Stimulated activated naive CD8-positive, alpha-beta T cell treated with anti-CD3 and anti-CD28 coated beads, Interleukin-15, Interleukin-2, amounts not matched to agents 100 ng/mL and 50 ng/mL, for 24 hours (primary cell): Measurements from ENCODE around the gene IRF2BP2.
"Not testable (repeated sequence)": the region's sequence is repeated elsewhere in the genome, so short reads cannot be mapped to it uniquely, and the experiment has no call there.

Experiments used
- H3K27ac Mint-ChIP-seq: one replicate; pipeline ENCODE4 v1.8.0; 2021; ENCODE audit warnings: mild to moderate bottlenecking, mixed read lengths
- H3K27me3 Mint-ChIP-seq: one replicate; pipeline ENCODE4 v1.8.0; 2021; ENCODE audit warnings: mixed read lengths
- H3K36me3 Mint-ChIP-seq: one replicate; pipeline ENCODE4 v1.8.0; 2021; ENCODE audit warnings: low read depth, mixed read lengths
- H3K4me1 Mint-ChIP-seq: one replicate; pipeline ENCODE4 v1.8.0; 2021; ENCODE audit warnings: low read depth, mixed read lengths
- H3K4me3 Mint-ChIP-seq: one replicate; pipeline ENCODE4 v1.8.0; 2021; ENCODE audit warnings: mild to moderate bottlenecking, mixed read lengths
- H3K9me3 Mint-ChIP-seq: one replicate; pipeline ENCODE4 v1.8.0; 2021; ENCODE audit warnings: mixed read lengths

The IRF2BP2 gene

DNA sequence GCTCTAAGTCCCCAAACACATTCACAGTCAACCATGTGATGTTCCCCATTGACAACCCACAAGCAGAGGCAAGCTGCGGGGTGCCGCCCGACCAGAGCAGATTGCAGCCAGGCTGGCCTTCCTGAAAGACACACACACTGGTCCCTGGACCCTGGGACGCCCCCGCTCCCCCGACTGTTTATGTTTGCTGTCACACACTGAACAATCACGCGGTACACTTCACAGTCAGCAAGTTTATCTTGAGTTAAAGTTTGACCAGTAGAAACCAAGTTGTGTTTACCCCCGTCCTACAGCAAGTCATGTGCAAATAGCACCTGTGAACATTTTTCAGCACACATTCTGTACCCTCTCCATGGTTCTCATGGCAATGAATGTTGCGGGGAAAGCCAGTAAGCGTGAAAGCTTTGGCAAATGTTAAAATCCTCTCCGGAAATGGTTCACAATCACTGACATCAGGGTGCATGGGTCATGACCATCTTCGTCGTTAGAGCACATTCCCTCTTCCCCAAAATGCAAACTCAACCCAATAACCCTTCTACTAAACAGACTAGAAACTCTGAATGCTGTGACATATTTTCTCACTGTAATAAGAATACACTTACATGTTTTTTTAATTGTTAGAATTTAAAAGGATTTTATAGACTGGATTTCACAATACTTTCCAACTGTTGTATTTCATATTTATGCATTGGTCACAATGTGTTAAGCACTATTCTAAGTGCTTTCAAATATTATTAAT is 33.3 kb upstream of the IRF2BP2 start:
- Mint-ChIP-seq H3K36me3 (no peaks in the 10 kb centered on the region), H3K4me3 (no peak overlapping the region), H3K27me3 (no peaks in the 10 kb centered on the region), H3K9me3 (peaks cover 6% of the 10 kb centered on the region), H3K27ac (no peak overlapping the region), H3K4me1 (no peaks in the 10 kb centered on the region)

DNA sequence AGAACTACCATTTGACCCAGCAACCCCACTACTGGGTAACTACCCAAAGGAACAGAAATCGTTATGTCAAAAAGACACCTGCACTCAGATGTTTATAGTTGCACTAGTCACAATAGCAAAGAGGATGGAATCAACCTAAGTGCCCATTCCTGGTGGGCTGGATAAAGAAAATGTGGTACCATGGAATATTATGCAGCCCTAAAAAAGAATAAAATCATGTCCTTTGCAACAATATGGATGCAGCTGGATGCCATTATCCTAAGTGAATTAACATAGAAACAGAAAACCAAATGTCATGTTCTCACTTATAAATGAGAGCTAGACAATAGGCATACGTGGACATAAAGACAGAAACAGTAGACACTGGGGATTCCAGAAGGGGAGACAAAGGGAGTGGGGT is 32.5 kb upstream of the IRF2BP2 start:
- Mint-ChIP-seq H3K4me3 (no peak overlapping the region), H3K27ac (no peak overlapping the region), H3K27me3 (no peaks in the 10 kb centered on the region), H3K36me3 (no peaks in the 10 kb centered on the region), H3K9me3 (peaks cover 6% of the 10 kb centered on the region), H3K4me1 (no peaks in the 10 kb centered on the region)

DNA sequence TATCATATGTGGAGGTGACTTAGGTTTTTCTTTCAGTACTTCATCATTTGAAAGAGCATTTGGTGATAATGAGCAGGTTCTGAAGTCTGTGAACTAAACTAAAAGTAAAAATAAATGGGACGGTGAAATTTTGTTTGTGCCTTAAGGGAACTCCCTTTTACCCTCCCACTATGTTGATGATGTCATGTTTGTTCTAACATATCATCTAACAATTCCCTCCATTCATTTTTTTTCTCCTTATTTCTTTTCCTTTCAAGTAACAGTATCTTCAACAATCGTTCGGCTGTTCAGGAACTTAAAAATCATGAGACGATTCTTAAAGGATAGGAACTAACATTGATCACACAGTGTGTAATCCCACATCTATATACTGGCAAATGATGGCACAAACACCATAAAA is 30.0 kb upstream of the IRF2BP2 start:
- H3K9me3 Mint-ChIP-seq: no peaks in the 10 kb centered on the region
- H3K4me3 Mint-ChIP-seq: no peak overlapping the region
- no peaks in the 10 kb centered on the region for H3K27me3 Mint-ChIP-seq
- H3K4me1 Mint-ChIP-seq: no peaks in the 10 kb centered on the region
- no peak overlapping the region for H3K27ac Mint-ChIP-seq
- no peaks in the 10 kb centered on the region for H3K36me3 Mint-ChIP-seq

DNA sequence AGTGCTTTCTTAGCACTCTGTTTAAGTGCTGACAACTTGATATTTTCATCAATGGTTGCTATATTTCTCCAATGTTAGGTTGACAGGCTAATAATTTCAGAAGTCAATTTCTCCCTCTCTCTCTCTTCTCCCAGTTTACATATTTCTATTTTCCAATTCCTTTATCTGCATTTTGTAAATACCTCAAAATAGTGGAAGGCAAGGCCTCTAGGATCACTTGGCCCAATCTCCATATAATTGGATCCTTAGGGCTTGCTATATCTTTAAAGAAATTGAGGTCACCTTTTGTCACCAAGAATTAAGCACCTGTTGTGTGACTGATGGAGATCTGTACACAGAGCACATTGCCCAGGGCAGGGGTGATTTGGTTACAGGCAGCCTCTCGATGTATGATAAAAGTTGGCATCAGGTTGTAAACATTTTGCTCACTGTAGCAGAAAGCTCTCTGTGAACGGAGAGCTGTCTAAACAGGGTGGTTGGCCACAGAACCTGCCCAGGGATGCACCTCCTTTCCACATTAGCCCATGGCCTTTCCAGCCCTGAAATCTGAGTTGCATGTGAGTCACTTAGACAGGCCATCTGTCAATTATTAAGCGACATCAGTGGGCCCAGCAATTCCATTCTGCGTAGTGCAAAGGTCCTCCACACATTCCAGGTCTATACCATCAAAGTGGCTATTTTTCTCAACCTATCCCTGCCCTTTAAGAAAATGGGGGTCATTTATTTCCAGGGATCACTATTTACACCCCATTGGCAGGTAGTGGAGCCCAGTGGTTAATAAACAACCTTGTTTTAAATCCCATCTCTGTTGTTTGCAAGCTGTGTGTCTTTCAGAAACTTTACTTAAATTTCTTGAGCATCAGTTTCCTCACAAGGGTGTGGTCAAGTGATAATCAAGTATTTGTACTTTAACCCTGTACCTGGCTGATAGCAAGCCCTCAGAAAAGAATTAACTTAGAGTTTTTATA is 29.1 kb upstream of the IRF2BP2 start:
- H3K4me3 Mint-ChIP-seq: no peak overlapping the region
- no peaks in the 10 kb centered on the region for H3K9me3 Mint-ChIP-seq
- no peak overlapping the region for H3K27ac Mint-ChIP-seq
- H3K4me1 Mint-ChIP-seq: no peaks in the 10 kb centered on the region
- no peaks in the 10 kb centered on the region for H3K27me3 Mint-ChIP-seq
- no peaks in the 10 kb centered on the region for H3K36me3 Mint-ChIP-seq

DNA sequence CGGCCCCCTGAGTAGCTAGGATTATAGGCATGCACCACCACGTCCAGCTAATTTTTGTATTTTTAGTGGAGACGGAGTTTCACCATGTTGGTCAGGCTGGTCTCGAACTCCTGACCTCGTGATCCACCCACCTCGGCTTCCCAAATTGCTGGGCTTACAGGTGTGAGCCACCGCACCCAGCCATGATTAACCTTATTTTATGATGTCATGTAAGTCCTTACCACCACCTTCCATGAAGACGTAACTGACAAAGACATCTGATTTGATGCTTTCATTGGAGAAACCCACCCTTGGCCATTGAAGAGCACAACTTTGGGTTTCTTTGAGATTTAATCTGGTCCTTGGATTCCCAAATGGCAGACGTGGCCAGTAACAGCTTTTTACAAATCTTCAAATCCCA is 24.9 kb upstream of the IRF2BP2 start:
- not testable (repeated sequence) for H3K36me3 Mint-ChIP-seq, H3K4me3 Mint-ChIP-seq, H3K27ac Mint-ChIP-seq, H3K27me3 Mint-ChIP-seq, H3K9me3 Mint-ChIP-seq, H3K4me1 Mint-ChIP-seq

DNA sequence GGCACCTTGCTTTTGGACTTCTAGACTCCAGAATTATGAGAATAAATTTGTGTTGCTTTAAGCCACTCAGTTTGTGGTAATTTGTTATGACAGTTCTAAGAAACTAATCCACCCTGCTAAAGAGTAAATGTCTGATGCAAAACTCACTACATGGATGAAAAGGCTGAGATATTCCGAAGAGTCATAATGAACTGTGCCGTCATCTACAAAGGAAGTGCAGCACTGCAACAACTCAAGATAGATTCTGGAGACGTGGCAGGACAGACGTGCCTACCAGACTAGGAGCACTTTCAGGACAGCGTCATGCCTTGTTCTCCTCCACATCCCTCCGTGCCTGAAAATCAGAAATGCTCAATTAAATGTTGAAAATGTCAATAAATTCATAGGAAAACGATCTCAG is 24.4 kb upstream of the IRF2BP2 start:
- no peaks in the 10 kb centered on the region for H3K27me3 Mint-ChIP-seq
- H3K36me3 Mint-ChIP-seq: no peaks in the 10 kb centered on the region
- H3K9me3 Mint-ChIP-seq: no peaks in the 10 kb centered on the region
- no peak overlapping the region for H3K27ac Mint-ChIP-seq
- no peak overlapping the region for H3K4me3 Mint-ChIP-seq
- no peaks in the 10 kb centered on the region for H3K4me1 Mint-ChIP-seq

DNA sequence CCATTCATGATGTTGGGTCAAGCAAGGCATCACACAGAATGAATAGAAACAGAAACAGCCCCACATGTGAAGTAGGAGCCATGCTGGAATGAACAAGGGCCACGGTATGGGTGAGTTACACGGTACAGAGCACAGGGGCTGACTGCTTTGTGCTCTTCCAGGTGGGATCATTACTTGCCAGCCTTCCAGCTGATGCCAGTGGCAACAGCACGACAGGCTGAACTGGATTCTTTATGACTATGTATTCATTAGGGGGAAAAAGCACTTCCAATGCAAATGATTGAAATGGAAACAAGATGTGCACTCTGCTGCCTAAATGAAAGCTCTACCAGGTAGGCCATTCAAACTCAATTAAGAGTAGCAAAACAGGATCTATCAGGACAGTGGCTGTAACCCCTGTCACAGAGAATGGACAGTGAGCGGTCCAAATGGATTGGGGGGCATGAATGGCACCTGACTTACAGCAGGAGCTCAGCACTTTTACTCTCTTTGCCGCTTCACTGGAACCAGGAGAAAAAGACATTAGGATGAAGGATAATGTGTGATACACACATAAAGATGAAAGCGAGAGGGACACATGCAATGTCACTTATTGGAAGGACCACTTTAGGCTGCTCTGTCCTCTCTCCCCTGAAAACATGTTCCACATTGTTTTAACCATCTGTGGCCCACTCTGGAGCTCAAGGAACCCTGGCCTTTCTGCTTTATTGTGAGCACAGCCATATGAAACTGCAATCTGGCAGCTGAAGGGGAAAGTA is 23.4 kb upstream of the IRF2BP2 start:
- no peaks in the 10 kb centered on the region for H3K9me3 Mint-ChIP-seq
- no peaks in the 10 kb centered on the region for H3K27me3 Mint-ChIP-seq
- H3K27ac Mint-ChIP-seq: no peak overlapping the region

DNA sequence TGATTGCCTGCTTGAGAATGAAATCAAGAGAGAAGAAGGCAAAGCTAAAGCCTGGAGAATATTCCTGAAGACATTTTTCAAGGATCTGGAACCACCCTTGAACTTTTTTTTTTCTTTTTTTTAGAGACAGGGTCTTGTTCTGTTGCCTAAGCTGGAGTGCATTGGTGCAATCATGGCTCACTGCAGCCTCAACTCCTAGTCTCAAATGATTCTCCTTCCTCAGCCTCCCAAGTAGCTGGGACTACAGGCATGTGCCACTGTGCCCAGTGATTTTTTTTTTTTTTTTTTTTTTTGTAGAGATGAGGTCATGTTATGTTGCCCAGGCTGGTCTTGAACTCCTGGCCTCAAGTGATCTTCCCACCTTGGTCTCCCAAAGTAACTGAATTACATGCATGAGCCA is 22.2 kb upstream of the IRF2BP2 start:
- H3K36me3 Mint-ChIP-seq: no peaks in the 10 kb centered on the region
- H3K27ac Mint-ChIP-seq: no peak overlapping the region
- H3K9me3 Mint-ChIP-seq: no peaks in the 10 kb centered on the region
- no peak overlapping the region for H3K4me3 Mint-ChIP-seq
- no peaks in the 10 kb centered on the region for H3K27me3 Mint-ChIP-seq
- H3K4me1 Mint-ChIP-seq: no peaks in the 10 kb centered on the region

More for the DNA sequence above, 23.4 kb upstream of the IRF2BP2 start:
- Mint-ChIP-seq H3K36me3 (no peaks in the 10 kb centered on the region), H3K4me1 (no peaks in the 10 kb centered on the region), H3K4me3 (no peak overlapping the region)

DNA sequence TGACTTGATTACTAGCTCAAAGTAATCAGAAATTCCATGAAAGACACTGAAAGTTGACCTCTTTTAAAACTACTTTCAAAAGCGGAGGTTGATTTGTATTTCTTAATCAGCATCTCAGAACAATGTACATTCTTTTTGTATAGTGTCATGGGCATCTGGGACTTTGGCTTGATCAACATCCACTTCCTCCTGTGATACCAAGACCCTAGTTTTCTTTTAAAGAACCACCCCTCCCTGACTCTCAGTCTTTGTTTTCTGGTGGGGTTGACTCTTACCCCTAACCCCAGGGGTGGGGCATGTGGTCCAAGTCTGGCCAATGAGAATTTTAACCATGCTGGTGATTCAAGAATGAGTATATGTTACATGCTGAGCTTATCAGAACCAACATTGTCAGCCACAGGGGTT is 21.7 kb upstream of the IRF2BP2 start:
- no peaks in the 10 kb centered on the region for H3K27me3 Mint-ChIP-seq
- no peaks in the 10 kb centered on the region for H3K36me3 Mint-ChIP-seq
- H3K27ac Mint-ChIP-seq: no peak overlapping the region
- H3K4me3 Mint-ChIP-seq: no peak overlapping the region
- no peaks in the 10 kb centered on the region for H3K9me3 Mint-ChIP-seq
- H3K4me1 Mint-ChIP-seq: no peaks in the 10 kb centered on the region

DNA sequence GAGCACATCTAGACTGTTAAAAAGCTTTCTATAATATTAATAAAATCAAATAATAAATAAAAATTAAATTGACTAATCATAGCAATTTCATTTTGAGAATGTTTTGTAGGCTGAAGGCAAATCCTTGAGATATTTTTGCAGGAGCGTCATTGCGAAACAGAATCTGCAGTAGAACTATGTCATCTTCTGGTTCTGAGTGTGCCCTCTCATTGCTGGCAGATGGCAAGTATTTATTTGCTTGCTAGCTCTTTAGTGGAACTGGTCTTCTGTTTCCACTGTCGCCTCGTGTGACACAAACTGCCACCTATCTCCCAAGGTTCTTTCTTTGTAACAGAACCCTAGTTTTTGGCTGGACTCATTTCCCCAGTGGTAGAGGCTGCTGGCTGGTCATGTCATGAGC is 19.0 kb upstream of the IRF2BP2 start:
- Mint-ChIP-seq H3K27me3 (no peaks in the 10 kb centered on the region), H3K36me3 (no peaks in the 10 kb centered on the region), H3K4me3 (no peak overlapping the region), H3K27ac (no peak overlapping the region), H3K4me1 (no peaks in the 10 kb centered on the region), H3K9me3 (no peaks in the 10 kb centered on the region)

DNA sequence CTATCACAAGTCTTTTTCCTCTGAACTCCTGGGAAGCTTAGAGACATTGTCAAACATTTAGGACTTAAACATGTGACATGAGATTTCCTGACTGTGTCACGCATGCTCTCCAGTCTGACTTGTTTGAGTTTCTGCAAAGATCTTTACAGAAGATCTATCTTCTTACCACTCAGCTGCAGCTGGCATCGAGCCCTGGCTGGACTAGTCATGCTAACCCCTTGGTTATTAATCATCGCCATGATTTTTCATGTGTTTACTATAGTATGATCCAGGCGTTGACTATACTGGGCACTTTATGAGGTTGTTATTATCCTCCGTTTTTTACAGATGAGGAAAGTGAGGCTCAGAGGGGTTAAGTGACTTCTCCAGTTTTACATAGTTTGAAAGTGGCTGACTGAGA is 18.1 kb upstream of the IRF2BP2 start:
- Mint-ChIP-seq H3K27ac (no peak overlapping the region), H3K4me1 (no peaks in the 10 kb centered on the region), H3K4me3 (no peak overlapping the region), H3K36me3 (no peaks in the 10 kb centered on the region), H3K9me3 (no peaks in the 10 kb centered on the region), H3K27me3 (no peaks in the 10 kb centered on the region)

DNA sequence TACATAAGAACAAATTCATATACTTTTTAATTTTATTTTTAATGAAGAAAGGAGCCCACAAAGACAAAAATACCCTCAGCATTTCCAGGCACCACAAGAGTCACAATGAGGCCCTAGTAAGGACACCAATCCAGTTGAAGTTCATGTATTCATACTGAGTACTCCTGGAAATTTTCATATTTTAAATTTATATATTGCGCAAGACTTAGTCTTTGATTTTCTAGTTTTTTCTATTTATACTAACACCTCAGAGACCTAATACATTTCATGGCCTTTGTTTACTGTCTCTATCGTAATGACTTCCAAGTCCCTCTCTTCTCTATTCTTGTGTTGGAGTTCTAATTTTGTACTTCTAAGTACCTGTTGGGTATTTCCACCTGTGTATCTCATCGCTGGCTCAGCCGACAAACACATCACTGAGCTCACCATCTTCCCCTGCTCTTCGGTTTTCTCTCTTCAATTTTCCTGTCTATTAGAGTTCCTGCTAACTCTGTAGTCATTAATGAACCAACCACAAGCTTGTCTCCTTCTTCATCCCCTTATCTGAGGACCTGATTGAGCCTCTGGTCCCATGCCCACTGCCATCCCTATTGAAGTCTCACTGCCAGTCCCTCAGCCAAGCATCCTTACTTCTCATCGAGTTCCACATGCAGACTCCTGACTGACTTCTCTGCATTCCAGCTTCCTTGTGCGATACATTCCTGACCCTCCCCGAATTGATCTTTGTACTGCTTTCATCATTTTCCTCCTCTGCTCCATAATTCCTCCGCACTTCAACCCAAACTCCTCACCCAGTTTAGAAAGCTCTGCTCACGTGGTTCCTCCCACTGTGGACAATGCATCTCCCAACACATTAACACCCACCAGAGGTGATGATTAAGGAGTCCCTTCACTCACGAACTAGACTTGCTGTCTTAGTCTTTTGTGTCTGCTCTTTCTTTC is 17.3 kb upstream of the IRF2BP2 start:
- Mint-ChIP-seq H3K36me3 (no peaks in the 10 kb centered on the region), H3K27me3 (no peaks in the 10 kb centered on the region), H3K9me3 (no peaks in the 10 kb centered on the region), H3K4me1 (no peaks in the 10 kb centered on the region), H3K27ac (no peak overlapping the region), H3K4me3 (no peak overlapping the region)

DNA sequence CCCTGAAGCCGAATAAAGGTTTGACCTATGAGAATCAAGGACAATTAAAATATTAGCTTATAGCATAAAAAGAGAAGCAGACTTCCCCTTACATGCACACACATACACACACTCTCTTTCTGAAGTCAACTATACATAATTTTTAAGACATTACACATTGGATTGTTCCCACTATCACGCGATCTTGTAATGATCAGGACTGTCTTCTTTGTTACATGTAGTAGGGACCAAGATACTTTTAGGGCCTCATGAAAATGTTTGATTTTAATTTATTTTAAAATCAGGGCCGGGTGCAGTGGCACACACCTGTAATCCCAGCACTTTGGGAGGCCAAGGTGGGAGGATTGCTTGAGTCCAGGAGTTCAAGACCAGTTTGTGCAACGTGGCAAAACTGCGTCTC is 16.4 kb upstream of the IRF2BP2 start:
- Mint-ChIP-seq H3K4me3 (no peak overlapping the region), H3K27ac (no peak overlapping the region), H3K27me3 (no peaks in the 10 kb centered on the region), H3K9me3 (no peaks in the 10 kb centered on the region), H3K36me3 (no peaks in the 10 kb centered on the region), H3K4me1 (no peaks in the 10 kb centered on the region)

DNA sequence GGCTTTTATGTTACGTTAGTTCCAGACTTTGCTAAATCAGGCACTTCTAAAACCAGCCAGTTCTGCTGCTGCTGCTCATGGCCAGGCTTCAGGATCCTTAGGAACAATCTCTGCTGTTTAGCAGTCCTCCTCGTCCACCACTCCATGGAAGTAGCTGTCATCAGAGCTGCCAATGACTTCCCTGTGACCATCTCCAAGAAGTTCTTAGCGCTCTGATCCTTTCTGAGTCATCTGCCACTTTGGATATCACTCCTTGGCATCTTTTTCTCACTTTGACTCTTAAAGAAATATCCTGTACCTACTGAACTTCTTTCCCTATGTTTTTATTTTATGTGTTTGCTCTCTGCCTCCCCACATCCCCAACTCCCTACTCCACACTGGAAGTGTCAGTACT is 14.7 kb upstream of the IRF2BP2 start:
- no peak overlapping the region for H3K4me3 Mint-ChIP-seq
- H3K27ac Mint-ChIP-seq: no peak overlapping the region
- H3K27me3 Mint-ChIP-seq: no peaks in the 10 kb centered on the region
- no peaks in the 10 kb centered on the region for H3K4me1 Mint-ChIP-seq
- no peaks in the 10 kb centered on the region for H3K36me3 Mint-ChIP-seq
- H3K9me3 Mint-ChIP-seq: no peaks in the 10 kb centered on the region
